ENCODE measurements around the gene SERINC3. TPM values are rescaled to one million over a fixed set of nuclear protein-coding genes. Genes with fewer than 3 reads are reported as not detected.

Gene SERINC3
- total RNA-seq, 1 donor from 2014 or later = 47.1 TPM

- H3K4me1 Mint-ChIP-seq (ENCODE audit: unreplicated experiment) = peaks cover 26% of the 10 kb centered on the region
- DNase-seq (ENCODE audit: extremely low spot score, unreplicated experiment) = no peak
- H3K36me3 Mint-ChIP-seq = no peaks in the 10 kb centered on the region
- TF ChIP-seq, protein P1, sequence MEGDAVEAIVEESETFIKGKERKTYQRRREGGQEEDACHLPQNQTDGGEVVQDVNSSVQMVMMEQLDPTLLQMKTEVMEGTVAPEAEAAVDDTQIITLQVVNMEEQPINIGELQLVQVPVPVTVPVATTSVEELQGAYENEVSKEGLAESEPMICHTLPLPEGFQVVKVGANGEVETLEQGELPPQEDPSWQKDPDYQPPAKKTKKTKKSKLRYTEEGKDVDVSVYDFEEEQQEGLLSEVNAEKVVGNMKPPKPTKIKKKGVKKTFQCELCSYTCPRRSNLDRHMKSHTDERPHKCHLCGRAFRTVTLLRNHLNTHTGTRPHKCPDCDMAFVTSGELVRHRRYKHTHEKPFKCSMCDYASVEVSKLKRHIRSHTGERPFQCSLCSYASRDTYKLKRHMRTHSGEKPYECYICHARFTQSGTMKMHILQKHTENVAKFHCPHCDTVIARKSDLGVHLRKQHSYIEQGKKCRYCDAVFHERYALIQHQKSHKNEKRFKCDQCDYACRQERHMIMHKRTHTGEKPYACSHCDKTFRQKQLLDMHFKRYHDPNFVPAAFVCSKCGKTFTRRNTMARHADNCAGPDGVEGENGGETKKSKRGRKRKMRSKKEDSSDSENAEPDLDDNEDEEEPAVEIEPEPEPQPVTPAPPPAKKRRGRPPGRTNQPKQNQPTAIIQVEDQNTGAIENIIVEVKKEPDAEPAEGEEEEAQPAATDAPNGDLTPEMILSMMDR (conservative IDR thresholded peaks at IDR 0.05) = no peak
- no peaks in the 10 kb centered on the region for H3K9me3 Mint-ChIP-seq
- H3K4me3 Mint-ChIP-seq = no peak overlapping the region
- H3K27ac Mint-ChIP-seq = no peak overlapping the region
- no peaks in the 10 kb centered on the region for H3K27me3 Mint-ChIP-seq
Observed at GRCh38 chr20:44552050-44552449, 30.2 kb upstream of the SERINC3 start.

GRCh38 chr20:44549123-44549522 is 27.3 kb upstream of the SERINC3 start:
- Mint-ChIP-seq H3K4me3 (no peak overlapping the region), H3K27me3 (no peaks in the 10 kb centered on the region), H3K27ac (no peak overlapping the region), H3K4me1 (ENCODE audit: unreplicated experiment) (peaks cover 26% of the 10 kb centered on the region), H3K36me3 (no peaks in the 10 kb centered on the region), H3K9me3 (no peaks in the 10 kb centered on the region)
- no peak for DNase-seq (ENCODE audit: extremely low spot score, unreplicated experiment)
- TF ChIP-seq, protein P1 (conservative IDR thresholded peaks at IDR 0.05) = no peak

DNA sequence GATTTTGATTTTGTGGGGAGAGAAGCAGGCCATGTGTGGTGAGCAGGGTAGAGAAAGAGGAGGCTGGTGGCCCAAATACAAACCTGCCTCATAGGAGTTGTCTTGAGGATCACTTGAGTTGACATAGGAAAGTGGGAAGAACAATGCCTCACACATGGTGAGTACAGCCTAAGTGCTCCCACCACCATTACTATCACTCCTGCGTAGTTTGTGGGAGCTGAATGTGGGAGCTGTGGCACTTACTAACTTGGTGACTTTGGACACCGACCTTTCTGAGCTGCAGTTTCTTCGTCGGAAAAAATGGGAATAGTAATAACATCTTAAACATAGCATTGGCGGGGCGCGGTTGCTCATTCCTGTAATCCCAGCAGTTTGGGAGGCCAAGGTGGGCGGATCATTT is 25.5 kb upstream of the SERINC3 start:
- Mint-ChIP-seq H3K4me3 (no peak overlapping the region), H3K36me3 (no peaks in the 10 kb centered on the region), H3K4me1 (ENCODE audit: unreplicated experiment) (peaks cover 11% of the 10 kb centered on the region), H3K27ac (no peak overlapping the region), H3K27me3 (no peaks in the 10 kb centered on the region), H3K9me3 (no peaks in the 10 kb centered on the region)
- DNase-seq (ENCODE audit: extremely low spot score, unreplicated experiment) = no peak
- TF ChIP-seq, protein P1 (conservative IDR thresholded peaks at IDR 0.05) = no peak

DNA sequence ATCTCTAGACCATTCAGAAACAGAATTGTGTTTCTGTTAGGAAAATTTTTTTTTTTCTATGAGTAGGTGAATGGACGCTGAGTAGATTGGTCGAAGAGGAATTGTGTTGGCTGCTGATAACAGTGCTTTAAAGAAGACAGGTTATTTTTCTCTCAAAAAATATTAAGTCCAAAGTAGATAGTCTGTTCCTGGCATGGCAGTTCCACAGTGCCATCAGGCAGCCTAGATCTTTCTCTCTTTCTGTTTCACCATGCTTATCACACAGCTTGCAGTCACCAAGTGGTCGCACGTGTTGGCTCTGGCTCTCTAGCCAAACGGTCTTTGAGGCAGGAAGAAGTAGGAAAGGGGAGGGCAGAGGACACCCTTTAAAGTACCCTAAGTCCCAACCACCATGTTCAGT is 22.4 kb upstream of the SERINC3 start:
- no peak overlapping the region for H3K4me3 Mint-ChIP-seq
- no peaks in the 10 kb centered on the region for H3K36me3 Mint-ChIP-seq
- H3K9me3 Mint-ChIP-seq = no peaks in the 10 kb centered on the region
- TF ChIP-seq, protein P1 (conservative IDR thresholded peaks at IDR 0.05) = no peak
- DNase-seq (ENCODE audit: extremely low spot score, unreplicated experiment) = no peak
- H3K27me3 Mint-ChIP-seq = no peaks in the 10 kb centered on the region
- H3K27ac Mint-ChIP-seq = no peak overlapping the region
- H3K4me1 Mint-ChIP-seq (ENCODE audit: unreplicated experiment) = peaks cover 10% of the 10 kb centered on the region

GRCh38 chr20:44543358-44543757 is 21.5 kb upstream of the SERINC3 start:
- H3K27ac Mint-ChIP-seq = no peak overlapping the region
- no peaks in the 10 kb centered on the region for H3K9me3 Mint-ChIP-seq
- peaks cover 5% of the 10 kb centered on the region for H3K4me1 Mint-ChIP-seq (ENCODE audit: unreplicated experiment)
- no peaks in the 10 kb centered on the region for H3K27me3 Mint-ChIP-seq
- TF ChIP-seq, protein P1 (conservative IDR thresholded peaks at IDR 0.05) = no peak
- no peak overlapping the region for H3K4me3 Mint-ChIP-seq
- no peak for DNase-seq (ENCODE audit: extremely low spot score, unreplicated experiment)
- no peaks in the 10 kb centered on the region for H3K36me3 Mint-ChIP-seq

- H3K4me3 Mint-ChIP-seq = no peak overlapping the region
- no peaks in the 10 kb centered on the region for H3K36me3 Mint-ChIP-seq
- no peaks in the 10 kb centered on the region for H3K9me3 Mint-ChIP-seq
- H3K4me1 Mint-ChIP-seq (ENCODE audit: unreplicated experiment) = peaks cover 4% of the 10 kb centered on the region
- TF ChIP-seq, protein P1 (conservative IDR thresholded peaks at IDR 0.05) = no peak
- H3K27ac Mint-ChIP-seq = no peak overlapping the region
- no peaks in the 10 kb centered on the region for H3K27me3 Mint-ChIP-seq
- no peak for DNase-seq (ENCODE audit: extremely low spot score, unreplicated experiment)
Observed at GRCh38 chr20:44542890-44543289, 21.0 kb upstream of the SERINC3 start.

Data from type B pancreatic cell (in vitro differentiated cells).